GM18505 (cell line): ENCODE measurements around the gene SPAG9.

Source experiments
- ATAC-seq: cut with Tn5 transposase; IDR thresholded peaks from one replicate; pipeline ENCODE4 v1.9.1; 2021; ENCODE audit not compliant: unreplicated experiment
- POLR2A ChIP-seq: IDR thresholded peaks from 4 replicates; pipeline ENCODE4 v1.6.1; 2011; ENCODE audit warnings: borderline replicate concordance; ENCODE audit not compliant: insufficient read depth, insufficient read length; ENCODE audit errors: extremely low read depth

Gene SPAG9

DNA sequence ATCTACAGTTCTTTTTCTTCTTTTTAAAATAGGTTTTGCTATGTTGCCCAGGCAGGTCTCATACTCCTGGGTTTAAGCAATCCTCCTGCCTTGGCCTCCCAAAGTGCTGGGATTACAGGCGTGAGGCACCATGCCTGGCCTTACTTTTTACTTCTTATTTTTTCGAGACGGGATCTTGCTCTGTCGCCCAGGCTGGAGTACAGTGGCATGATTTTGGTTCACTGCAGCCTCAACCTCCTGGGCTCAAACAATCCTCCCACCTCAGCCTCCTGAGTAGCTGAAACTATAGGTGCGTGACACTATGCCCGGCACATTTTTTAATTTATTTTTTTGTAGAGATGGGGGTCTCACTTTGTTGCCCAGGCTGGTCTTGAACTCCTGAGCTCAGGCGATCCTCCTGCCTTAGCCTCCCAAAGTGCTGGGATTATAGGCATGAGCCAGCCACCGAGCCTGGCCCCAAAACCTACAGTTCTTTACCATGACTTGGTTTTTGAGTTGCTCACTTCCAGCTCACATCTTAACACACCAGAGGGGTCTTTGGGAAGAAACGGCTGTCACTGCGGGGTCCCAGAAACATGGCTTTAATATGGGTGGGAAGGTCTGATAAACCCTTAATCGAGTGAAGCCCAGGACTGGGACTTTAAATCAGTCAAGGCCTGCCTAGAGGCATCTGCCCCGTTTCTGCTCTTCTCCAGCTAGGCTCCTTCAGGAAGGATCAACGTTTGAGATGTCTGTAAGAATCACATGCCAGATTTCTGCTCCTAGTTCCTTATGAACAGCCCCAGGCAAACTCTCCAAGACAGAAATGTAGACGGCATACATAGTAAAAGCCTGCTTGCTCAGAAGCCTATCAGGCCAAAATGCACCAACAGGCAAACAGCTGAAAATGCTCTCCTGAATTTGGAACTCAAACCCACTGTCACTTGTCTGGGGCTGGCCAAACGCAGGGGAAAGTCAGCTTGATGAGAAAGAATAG is 162.8 kb downstream of the SPAG9 start:
- TF ChIP-seq POLR2A: no peak
- ATAC-seq: no peak

DNA sequence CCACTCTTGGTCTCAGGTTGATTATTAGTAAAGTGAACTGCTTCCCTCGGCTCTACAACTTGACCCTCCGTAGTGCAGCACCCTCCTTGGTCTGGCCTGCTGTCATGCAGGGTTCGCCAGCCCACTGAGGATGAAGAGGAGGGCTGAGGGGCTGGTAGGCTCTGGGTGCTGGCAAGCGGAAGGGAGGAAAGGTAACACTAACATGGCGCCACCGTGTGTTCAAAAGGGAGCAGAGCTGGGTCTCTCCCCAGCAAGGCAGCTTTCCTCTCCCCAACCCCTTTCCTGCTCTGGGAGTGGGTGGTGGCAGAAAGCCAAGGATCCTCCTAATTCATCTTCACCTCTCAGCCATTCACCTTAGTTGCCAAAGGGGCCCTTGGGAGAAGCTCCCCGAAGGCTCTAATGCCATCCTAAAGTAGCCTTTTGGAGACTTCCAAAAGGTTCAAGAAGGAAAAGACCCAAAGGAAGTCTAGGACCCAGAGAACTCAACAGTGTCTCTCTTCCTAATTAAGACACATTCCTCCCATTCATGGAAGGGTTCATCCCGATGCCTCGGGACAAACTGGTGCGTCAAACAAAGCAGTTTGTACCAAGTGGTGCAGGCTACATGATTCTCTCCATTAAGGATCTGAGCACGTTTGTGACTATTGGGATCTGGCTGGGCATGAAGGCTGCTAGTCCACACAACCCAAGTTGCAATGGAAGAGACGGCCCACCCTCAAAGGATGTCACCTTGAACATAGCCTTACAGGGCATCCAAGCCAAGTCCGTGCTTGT is 163.7 kb downstream of the SPAG9 start:
- no peak for TF ChIP-seq POLR2A
- ATAC-seq: peak; percentile 53

DNA sequence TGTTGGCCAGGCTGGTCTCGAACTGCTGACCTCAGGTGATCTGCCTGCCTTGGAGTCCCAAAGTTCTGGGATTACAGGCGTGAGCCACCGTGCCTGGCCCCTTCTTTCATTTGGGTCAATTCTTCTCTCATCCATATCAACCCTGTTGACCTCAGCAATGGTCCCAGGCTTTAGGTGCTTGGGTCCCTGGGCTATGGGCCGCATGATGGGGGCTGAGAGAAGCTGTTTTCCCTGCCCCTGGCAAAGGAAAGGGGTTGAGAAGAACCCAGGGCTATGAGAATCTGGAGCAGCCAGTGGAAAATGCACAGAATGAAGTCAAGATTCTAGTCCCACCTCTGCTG is 164.3 kb downstream of the SPAG9 start:
- no peak for ATAC-seq
- no peak for TF ChIP-seq POLR2A

- ATAC-seq: no peak
- TF ChIP-seq POLR2A: no peak
These were observed 165.0 kb downstream of the SPAG9 start for GRCh38 chr17:50955667-50956120.

DNA sequence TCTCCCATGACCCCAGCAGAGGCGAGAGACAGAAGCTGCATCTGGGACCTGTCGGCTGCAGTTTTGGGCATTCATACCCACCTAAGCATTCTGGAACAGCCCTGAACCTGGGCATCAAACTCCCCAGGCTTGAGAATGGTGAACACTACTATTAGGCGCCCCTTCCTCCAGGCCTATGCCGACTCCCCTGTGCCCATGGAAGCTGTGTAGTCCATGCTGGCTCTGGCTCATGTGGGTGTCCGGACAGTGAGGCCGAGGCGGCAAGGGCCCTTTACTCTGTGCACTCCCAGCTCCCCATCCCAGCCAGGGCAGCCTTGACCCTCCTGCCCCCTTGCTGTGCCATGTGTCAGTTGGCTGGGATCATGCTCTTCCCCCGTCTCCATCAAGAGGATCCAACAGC is 165.5 kb downstream of the SPAG9 start:
- ATAC-seq: no peak
- no peak for TF ChIP-seq POLR2A

GRCh38 chr17:50954641-50955121 is 166.0 kb downstream of the SPAG9 start:
- no peak for ATAC-seq

DNA sequence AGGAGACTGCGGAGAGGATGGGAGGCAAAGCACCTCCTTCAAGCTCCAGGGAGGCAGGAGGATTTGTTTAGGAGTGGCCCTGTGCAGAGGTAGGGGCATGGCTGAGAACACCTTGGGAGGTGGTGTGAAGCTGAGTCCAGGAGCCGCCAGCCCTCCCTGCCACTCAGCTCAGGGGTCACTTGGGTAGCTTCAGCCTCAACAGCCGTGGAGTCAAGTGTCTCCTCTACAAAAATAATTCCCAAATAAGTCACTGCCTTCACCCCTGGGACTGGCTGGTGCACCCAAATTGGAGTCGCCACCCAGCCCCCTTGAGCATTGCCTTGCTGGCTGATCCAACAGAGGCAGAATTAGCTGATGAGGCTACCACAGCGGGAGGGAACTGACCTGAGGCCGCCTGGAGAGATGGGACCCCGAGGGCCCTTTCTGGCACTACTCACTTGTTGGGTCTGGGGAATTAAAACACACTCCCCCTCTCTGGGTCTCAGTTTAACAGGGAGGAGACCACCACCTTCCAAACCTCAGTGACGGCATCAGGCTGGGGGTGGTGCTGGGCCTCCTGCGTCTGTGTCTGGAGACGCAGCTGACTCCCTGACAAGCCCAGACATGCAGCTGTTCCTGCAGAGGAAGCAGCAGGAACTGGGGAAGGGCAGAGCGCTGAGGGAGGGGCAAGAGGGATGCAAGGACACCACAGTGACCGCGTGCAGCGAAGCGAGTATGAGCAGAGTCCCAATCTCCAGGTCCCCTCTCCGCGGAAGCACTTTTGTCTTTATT is 166.7 kb downstream of the SPAG9 start:
- ATAC-seq: no peak
- no peak for TF ChIP-seq POLR2A

More at GRCh38 chr17:50954641-50955121, 166.0 kb downstream of the SPAG9 start:
- TF ChIP-seq POLR2A: no peak

DNA sequence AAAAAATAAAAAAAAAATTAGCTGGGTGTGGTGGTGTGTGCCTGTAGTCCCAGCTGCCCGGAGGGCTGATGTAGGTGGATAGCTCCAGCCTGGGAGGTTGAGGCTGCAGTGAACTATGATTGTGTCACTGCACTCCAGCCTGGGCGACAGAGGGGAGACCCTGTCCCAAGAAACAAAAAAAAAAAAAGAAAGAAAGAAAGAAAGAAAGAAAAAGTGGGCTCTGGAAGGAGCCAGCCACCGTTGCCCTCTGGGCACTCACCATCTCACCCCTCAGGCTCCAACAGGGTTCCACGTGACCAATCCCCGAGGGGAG is 167.2 kb downstream of the SPAG9 start:
- ATAC-seq: no peak
- no peak for TF ChIP-seq POLR2A

GRCh38 chr17:50952889-50953288 is 167.8 kb downstream of the SPAG9 start:
- ATAC-seq: no peak
- TF ChIP-seq POLR2A: no peak

DNA sequence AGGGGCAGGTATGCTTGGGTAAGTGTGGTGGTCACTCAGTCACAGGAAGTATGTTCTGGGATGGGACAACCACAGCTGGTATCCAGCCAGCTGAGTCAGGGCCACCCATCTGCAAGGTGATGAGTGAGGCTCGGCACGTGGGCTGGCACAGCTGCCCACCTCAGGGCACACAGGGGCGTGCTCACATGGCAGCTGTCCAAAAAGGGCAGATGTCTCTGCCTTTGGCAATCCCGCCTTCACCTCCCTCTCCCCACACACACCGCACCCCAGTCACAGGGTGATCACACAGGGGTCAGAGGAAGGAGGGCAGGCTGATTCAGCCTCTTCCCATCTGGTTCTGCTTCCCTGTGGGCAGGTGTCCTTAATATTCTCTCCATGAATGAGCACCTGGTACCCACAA is 168.7 kb downstream of the SPAG9 start:
- no peak for TF ChIP-seq POLR2A
- no peak for ATAC-seq

- TF ChIP-seq POLR2A: no peak
- ATAC-seq: no peak
These were observed 170.4 kb downstream of the SPAG9 start for GRCh38 chr17:50949989-50950877.
